Measurements from ENCODE around the gene PFN1.

DNA sequence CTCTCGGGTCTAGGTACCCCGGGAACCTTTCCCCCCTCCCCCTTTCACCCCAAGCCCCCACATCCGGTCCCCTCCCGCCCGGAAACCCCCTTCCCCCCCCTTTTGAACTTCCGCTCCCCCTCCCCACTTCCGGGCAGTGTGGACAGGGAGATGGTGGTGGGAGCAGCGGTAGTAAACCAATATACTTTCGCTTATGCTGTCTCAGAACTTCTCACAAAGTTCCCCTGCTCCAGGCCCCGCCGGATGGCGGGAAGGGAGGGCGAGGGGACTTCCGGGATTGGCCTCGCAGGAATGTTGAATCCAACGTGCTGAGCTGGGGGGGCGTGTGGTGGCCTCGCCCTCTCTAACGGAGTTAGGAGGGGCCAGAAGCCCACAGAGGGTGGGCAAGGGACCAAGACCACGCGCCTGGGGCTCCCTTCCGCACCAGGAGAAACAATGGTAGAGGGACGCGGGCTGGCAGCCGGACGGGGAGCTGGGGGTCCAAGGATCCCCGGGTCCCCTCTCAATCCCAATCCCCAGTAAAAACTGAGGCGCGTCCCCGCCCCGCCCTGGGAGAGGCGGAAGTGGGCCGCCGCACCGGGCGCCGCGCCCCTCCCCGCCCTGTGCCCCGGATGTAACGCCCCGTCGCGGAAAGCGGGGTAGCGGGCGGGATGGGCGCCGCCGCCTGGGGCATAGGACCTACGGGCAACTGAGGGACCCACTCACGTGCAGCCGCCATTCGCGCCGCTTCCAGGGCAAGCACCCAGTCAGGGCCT, 742 bp downstream of the PFN1 start:
- no peak for TF ChIP-seq EZH2 (IDR thresholded peaks at IDR 0.05; ENCODE audit: insufficient read depth, poor library complexity, severe bottlenecking)
- no peak for TF ChIP-seq EZH2phosphoT487 (IDR thresholded peaks at IDR 0.05; ENCODE audit: insufficient read depth, low read depth)
